ENCODE measurements around the gene KANK4.

The KANK4 gene

DNA sequence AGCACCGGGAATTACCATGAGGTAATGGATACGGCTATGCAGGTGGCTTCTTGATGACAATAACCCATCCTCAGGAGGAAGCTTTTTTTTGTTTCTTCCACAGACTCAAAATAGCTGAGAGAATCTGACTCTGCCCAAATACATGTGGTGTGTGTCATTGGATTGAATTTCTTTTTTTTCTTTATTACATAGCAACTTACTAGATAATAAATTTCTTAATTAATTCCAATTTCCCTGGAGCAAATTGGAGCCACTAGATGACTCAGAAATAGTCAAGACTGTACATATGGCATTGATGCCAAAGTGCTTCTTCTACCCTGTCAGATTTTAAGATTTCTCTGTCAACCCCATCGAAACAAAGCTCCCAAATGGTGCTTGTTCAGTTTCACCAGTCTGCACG lies 81.9 kb downstream of the KANK4 start:
- in situ Hi-C loops (cut with MboI; ENCODE audit: low sequenced_read_pairs, unreplicated experiment), result no loop called here
- DNase-seq (ENCODE audit: low spot score), result no peak
- TF ChIP-seq, protein P1, sequence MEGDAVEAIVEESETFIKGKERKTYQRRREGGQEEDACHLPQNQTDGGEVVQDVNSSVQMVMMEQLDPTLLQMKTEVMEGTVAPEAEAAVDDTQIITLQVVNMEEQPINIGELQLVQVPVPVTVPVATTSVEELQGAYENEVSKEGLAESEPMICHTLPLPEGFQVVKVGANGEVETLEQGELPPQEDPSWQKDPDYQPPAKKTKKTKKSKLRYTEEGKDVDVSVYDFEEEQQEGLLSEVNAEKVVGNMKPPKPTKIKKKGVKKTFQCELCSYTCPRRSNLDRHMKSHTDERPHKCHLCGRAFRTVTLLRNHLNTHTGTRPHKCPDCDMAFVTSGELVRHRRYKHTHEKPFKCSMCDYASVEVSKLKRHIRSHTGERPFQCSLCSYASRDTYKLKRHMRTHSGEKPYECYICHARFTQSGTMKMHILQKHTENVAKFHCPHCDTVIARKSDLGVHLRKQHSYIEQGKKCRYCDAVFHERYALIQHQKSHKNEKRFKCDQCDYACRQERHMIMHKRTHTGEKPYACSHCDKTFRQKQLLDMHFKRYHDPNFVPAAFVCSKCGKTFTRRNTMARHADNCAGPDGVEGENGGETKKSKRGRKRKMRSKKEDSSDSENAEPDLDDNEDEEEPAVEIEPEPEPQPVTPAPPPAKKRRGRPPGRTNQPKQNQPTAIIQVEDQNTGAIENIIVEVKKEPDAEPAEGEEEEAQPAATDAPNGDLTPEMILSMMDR (IDR thresholded peaks at IDR 0.05; ENCODE audit: borderline replicate concordance, control extremely low read depth, extremely low read depth, insufficient read depth, missing control alignments), result no peak

DNA sequence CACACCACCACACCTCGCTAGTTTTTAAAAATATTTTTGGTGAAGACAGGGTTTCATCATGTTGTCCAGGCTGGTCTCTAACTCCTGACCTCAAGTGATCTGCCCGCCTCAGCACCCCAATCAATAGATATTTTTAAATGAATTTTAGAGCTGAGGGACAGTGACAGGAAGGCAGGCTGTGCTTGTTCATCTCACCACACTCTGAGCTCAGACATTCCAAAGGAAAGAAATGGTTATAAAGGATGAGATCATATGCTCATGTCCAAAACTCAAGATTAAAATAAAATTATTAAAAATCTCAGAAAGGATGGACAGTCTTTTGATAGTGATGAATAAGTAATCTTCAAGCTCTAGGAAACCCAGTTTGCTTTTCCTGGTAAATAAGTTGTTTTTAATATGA lies 83.7 kb downstream of the KANK4 start:
- no peak for DNase-seq (ENCODE audit: low spot score)
- in situ Hi-C loops (cut with MboI; ENCODE audit: low sequenced_read_pairs, unreplicated experiment), result no loop called here
- TF ChIP-seq, protein P1 (IDR thresholded peaks at IDR 0.05; ENCODE audit: borderline replicate concordance, control extremely low read depth, extremely low read depth, insufficient read depth, missing control alignments), result no peak

DNA sequence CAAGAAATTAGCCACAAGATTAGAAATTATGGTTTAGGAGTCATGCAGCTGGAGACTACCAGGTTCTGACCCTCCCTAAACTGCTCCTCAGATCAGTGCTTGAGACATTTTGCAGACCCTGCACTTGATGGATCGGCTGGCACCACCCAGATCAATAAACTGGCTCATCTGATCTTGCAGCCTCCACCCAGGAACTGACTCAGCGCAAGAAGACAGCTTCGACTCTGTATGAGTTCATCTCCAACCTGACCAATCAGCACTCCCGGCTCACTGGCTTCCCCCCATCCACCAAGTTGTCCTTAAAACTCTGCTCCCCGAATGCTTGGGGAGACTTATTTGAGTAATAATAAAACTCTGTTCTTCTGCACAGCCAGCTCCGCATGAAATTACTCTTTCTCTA lies 84.5 kb downstream of the KANK4 start:
- TF ChIP-seq, protein P1 (IDR thresholded peaks at IDR 0.05; ENCODE audit: borderline replicate concordance, control extremely low read depth, extremely low read depth, insufficient read depth, missing control alignments), result no peak
- DNase-seq (ENCODE audit: low spot score), result no peak
- in situ Hi-C loops (cut with MboI; ENCODE audit: low sequenced_read_pairs, unreplicated experiment), result no loop called here

DNA sequence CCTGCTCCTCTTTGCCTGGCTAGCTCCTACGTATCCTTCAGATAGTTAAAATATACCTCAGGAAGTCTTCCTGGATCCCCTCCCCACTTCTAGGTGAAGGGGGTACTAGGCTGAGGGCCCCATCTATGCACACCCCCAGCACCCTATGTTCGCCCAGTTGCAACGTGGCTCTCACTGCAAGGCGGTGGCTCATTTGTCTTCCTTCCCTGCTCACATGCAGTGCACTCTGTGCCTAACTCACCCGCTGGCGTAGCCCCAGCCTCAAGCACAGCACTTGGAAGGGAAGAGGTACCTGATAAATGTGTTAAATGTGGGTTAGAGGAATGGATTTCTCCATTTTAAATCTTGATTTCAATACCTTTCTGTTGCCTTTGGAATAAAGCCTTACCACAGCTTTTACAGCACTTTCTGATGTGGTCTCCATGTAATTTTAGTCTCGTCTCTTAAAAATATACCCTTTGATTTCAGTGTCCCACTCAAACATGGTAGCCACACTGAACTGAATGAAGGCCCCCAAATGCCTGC lies 85.2 kb downstream of the KANK4 start:
- in situ Hi-C loops (cut with MboI; ENCODE audit: low sequenced_read_pairs, unreplicated experiment), result no loop called here
- DNase-seq (ENCODE audit: low spot score), result no peak
- TF ChIP-seq, protein P1 (IDR thresholded peaks at IDR 0.05; ENCODE audit: borderline replicate concordance, control extremely low read depth, extremely low read depth, insufficient read depth, missing control alignments), result no peak

DNA sequence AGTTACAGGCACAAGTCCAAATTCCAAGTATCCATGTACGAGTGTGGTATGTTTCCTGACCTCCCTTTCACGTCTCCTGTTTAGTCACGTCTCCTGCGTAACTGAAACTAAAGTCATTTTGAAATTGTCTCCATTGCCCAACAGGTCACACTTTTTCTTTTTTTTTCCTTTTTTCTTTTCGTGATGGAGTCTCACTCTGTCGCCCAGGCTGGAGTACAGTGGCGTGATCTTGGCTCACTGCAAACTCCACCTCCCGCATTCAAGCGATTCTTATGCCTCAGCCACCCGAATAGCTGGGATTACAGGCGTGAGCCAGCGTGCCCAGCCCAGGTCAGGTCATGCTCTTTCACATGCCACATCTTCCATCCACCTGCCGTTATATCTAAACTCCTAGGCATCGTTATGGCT lies 86.4 kb downstream of the KANK4 start:
- in situ Hi-C loops (cut with MboI; ENCODE audit: low sequenced_read_pairs, unreplicated experiment), result no loop called here
- DNase-seq (ENCODE audit: low spot score), result no peak
- TF ChIP-seq, protein P1 (IDR thresholded peaks at IDR 0.05; ENCODE audit: borderline replicate concordance, control extremely low read depth, extremely low read depth, insufficient read depth, missing control alignments), result no peak

DNA sequence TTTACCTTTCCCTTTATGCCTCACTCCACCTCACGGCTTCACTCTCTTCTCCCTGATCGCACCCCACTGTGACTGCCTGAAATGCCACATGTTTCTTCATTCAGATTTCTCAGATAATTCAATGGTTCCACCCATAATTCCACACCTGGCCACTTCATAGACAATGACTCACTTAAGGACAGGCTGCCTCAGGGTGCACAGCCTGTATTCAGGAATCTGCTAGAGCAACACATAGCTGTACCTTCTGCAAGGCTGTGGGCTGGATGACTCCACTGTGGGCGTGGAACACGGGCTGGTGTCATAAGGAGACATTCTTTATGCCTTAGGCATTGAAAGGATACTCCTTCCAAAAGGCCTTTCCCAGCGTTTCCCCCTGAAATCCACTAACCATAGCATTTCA lies 88.5 kb downstream of the KANK4 start:
- in situ Hi-C loops (cut with MboI; ENCODE audit: low sequenced_read_pairs, unreplicated experiment), result no loop called here
- TF ChIP-seq, protein P1 (IDR thresholded peaks at IDR 0.05; ENCODE audit: borderline replicate concordance, control extremely low read depth, extremely low read depth, insufficient read depth, missing control alignments), result no peak
- no peak for DNase-seq (ENCODE audit: low spot score)

DNA sequence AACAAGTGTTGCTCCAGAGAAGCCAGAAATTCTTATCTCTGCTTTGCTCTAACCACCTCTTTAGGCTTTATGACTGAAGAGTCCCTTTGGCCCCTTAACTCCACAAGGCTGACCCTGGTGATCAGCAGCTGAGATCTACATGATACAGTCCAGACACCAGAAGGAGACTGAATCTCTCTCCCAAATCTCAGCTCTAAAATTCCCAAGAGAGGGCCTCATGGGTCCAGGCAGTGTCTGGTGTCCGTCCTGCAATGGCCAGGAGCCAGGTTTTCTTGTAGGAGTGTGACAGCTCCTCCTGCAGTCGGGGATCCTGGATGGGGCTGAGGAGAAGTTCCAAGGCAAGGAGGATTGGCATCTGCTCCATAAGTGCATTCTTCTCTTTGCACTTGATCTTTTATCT lies 89.3 kb downstream of the KANK4 start:
- DNase-seq (ENCODE audit: low spot score), result no peak
- in situ Hi-C loops (cut with MboI; ENCODE audit: low sequenced_read_pairs, unreplicated experiment), result no loop called here

More for the DNA sequence above, 89.3 kb downstream of the KANK4 start:
- TF ChIP-seq, protein P1 (IDR thresholded peaks at IDR 0.05; ENCODE audit: borderline replicate concordance, control extremely low read depth, extremely low read depth, insufficient read depth, missing control alignments), result no peak

Data from GM13976 (cell line).